HG03045 (cell line): ENCODE results near the gene FIGNL2.
"Not testable (repeated sequence)": the region's sequence is repeated elsewhere in the genome, so short reads cannot be mapped to it uniquely, and the experiment has no call there.

Experiments
- ATAC-seq: cut with Tn5 transposase; IDR thresholded peaks from one replicate; pipeline ENCODE4 v1.9.1; 2021; ENCODE audit warnings: mild to moderate bottlenecking, moderate library complexity; ENCODE audit not compliant: unreplicated experiment

The FIGNL2 gene, protein sequence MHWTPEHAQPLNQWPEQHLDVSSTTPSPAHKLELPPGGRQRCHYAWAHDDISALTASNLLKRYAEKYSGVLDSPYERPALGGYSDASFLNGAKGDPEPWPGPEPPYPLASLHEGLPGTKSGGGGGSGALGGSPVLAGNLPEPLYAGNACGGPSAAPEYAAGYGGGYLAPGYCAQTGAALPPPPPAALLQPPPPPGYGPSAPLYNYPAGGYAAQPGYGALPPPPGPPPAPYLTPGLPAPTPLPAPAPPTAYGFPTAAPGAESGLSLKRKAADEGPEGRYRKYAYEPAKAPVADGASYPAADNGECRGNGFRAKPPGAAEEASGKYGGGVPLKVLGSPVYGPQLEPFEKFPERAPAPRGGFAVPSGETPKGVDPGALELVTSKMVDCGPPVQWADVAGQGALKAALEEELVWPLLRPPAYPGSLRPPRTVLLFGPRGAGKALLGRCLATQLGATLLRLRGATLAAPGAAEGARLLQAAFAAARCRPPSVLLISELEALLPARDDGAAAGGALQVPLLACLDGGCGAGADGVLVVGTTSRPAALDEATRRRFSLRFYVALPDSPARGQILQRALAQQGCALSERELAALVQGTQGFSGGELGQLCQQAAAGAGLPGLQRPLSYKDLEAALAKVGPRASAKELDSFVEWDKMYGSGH

DNA sequence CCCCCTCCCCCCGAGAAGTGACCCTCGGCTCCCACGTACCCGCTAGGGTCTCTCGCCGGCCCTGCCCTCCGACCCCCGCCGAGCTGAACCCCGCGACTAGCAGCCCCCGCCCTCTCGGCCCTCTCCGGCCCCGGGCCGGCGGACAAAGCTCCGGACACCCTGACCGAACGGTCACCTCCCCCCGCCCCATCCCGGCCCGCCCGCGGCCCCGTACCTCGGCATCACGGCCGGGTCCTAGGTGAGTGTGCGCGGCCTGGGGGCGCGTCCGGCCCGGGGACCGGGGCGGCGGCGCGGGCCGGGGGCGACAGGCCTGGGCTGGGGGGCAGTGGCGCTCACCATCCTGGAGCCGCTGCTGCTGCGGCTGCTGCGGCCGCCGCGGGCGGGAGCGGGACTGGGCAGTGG lies at the start of gene FIGNL2:
TSS of gene FIGNL2 (minus strand) at position 393 of the 402 bp plus-strand sequence. CDS start 26,305 bp downstream, outside the sequence.
- ATAC-seq = no peak

DNA sequence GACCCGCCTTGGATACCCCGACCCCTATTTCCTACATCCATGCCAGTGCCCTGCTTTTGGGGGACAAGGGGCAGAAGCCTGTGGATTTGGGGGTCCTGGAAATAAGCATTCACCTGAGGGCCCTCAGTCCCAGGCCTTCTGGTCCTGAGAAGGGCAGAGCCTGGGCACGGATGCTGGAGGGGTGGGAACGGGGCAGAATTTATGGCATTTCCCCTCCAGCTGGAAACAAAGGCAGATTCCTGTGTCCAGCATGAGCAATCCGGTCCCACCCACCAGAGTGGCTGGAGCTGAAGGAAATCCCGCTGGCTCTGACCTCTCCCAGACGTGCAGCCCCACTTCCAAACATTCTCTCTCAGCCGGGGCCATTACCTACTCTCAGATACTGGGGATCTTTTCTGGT lies 48.7 kb upstream of the FIGNL2 start:
- ATAC-seq = no peak

DNA sequence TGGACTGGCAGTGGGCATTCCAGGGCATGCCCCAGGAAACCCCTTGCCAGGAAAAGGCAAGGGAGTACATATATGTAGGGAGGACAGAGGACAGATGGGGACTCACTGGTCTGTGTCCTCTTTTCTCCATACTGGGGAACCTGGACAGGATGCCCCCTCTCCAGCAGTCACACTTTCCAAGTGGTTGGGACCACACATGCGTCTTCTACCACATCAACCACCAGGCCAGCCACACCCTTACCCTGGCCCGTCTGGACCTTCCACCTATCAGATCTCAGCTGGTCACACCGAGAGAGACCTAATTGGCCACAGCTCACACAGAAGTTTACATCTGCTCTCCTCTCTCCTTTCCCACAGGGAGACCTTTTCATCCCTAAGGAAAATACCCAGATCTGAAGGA lies 47.7 kb upstream of the FIGNL2 start:
- no peak for ATAC-seq

DNA sequence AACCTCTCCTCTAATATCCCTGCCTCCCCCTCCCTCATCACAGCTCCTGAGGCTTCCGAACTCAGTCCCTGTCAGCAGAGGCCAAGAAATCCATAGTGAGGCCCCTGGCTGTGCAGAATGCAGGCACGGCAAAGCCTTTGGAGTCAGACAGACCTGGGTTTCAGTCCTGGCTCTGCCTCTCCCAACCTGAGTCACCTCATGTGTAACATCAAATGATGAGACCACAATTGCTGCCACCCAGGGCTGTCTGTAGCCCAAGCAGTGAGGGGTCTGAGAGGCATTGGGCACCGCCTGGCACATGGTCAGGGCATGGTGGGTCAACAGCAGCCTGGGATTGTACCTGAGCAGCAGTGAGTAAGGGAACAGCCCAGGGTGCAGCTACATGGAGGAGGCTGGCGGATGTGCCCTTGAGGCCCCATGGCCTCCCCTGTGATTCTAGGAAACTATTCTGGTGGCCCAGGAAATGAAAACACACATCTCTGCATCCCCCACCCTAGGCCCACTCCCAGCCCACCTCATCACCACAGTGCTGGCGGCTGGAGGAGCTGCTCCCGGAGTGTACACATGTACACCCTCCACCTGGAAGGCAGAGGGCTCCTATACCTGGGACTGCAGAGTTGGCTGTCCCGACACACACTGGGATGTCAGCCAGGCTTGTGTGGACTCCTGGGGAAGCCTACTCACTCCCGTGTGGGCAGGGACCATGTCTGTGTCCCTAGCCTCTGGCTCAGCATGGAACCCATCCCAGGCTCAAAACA lies 47.0 kb upstream of the FIGNL2 start:
- no peak for ATAC-seq

DNA sequence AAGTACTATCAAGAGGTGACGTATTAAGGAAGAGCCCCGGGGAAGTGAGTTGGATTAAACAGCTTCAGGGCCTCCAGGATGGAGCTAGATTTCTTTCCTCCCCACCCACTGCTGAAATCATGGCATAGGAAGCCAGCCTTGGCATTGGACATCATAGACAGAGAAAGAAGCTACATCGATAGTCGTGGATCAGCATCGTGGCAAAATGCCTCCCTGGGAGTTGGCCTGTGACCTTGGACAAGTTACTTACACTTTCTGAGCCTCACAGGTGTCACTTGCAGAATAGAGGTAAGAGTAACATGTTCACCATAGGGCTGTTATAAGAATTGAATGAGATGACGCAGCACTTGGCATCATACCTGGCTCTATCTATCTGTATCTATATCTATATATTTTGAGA lies 45.3 kb upstream of the FIGNL2 start:
- no peak for ATAC-seq

DNA sequence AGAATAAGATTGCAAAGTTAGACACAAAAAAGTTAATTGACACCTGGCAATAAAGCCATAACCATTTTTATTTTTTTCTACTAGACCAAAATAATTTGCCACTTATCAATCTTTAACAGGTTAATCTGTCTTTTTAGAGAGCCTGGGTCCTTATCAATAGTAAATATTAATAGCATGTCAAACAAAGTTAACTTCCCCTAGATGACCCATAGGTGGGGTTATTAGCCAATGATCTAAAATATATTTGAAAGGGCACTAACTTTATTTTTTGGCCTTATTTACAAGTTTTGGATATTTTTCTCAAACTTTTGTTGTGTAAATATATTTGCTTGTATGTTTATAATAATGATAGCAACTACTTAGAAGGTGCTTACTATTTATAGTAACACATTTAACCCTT lies 43.3 kb upstream of the FIGNL2 start:
- no peak for ATAC-seq

DNA sequence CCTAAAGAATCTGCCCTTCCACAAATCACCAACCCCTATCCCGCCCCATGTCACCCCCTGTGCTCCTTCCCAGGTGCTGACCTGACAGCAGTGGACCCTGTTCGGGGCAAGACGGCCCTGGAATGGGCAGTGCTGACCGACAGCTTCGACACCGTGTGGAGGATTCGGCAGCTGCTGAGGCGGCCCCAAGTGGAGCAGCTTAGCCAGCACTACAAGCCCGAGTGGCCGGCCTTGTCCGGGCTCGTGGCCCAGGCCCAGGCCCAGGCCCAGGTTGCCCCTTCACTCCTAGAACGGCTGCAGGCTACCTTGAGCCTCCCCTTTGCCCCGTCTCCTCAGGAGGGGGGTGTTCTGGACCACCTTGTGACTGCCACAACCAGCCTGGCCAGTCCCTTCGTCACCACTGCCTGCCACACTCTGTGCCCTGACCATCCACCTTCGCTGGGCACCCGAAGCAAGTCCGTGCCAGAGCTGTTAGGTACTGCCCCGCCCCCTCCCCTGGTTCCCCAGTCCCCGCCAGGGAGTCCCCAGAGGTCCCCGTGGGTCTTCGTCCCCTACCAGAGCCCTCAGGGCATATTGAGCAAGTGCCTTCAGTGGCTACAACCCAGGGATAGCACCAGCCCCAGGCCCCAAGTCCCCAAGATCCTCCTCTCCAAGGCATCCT lies 42.1 kb upstream of the FIGNL2 start:
- no peak for ATAC-seq

DNA sequence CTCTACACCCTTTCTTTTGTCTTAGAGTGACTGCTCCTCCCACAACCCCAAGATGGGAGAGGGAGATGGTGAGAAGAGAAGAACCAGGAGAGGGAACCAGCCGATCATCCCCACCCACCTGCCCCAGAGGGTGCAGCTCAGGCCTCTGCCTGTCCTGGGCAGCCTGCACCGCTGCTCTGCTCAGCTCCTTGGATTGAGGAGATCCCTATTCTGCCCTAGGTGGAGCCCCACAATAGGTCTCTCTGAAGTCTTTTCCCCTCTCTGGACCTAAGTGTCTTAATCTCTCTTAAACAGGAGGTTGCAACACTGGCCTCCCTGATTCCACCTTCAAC lies 41.6 kb upstream of the FIGNL2 start:
- ATAC-seq = no peak

DNA sequence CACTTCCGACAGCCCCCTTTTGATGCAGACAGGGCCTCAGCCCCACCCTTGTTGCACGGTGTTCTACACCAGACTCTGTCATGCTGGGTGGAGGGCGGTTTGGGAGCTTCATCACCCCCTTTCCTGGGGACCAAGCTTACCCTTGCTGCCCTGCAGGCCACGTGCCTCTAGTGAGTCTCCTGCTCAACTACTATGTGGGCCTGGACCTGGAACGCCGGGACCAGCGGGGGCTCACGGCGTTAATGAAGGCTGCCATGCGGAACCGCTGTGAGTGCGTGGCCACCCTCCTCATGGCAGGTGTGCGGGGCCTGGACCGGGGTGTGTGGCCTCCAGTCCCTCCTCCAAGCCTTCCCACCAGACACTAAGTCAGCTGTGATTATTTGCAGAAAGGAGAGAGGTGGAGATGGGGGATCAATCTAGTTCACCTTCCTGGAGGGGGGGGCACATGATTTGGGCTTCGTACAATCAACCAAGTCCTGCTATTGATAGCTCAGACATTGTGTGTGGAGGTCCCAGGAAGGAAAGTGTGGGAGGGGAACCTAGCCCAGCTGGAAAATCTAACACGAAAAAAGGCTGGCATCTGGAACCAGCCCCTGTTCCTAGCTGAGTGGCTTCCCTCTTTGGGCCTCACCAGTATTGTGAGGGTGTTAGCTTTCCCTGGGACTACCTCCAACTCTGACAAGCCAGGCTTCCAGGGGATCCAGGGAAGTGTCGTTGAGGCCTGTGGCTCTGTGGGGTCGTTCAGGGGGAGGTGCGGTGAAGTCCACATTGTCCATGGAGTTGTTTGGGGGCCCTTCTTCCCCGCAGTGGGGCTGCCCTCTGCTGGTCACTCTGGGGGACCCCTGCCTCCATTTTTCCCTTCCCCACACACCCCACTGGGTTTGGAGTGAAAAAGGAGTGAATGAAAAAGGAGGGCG lies 41.0 kb upstream of the FIGNL2 start:
- no peak for ATAC-seq

DNA sequence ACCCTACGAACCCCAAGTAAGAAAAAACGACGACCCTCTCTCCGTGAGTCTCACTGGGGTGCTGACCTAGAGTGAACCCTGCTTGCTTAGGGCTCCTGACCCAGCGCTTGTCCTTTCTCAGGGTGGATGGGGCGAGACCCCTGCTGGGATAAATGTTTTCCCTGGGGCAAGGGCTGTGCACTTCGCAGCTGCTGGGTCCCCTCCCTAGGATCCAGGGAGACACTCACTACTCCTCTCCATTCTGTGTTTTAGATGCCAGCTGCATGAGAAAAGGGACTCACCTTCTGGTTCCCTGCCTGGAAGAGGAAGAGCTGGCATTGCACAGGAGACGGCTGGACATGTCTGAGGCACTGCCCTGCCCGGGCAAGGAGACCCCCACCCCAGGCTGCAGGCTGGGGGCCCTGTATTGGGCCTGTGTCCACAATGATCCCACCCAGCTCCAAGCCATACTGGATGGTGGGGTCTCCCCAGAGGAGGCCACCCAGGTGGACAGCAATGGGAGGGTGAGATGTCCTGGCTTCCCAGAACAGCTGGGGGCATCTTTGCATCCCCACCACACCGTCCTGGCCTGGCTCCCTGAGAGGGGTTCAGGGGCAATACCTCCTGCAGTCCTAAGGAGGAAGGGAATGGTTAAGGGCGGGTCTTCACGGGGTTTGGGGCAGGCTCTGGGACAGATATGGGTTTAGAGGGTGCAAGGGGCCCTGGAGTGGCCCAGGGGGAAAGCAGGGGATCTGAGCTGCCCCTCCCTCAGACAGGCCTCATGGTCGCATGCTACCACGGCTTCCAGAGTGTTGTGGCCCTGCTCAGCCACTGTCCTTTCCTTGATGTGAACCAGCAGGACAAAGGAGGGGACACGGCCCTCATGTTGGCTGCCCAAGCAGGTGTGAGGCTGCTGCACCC lies 40.0 kb upstream of the FIGNL2 start:
- no peak for ATAC-seq

DNA sequence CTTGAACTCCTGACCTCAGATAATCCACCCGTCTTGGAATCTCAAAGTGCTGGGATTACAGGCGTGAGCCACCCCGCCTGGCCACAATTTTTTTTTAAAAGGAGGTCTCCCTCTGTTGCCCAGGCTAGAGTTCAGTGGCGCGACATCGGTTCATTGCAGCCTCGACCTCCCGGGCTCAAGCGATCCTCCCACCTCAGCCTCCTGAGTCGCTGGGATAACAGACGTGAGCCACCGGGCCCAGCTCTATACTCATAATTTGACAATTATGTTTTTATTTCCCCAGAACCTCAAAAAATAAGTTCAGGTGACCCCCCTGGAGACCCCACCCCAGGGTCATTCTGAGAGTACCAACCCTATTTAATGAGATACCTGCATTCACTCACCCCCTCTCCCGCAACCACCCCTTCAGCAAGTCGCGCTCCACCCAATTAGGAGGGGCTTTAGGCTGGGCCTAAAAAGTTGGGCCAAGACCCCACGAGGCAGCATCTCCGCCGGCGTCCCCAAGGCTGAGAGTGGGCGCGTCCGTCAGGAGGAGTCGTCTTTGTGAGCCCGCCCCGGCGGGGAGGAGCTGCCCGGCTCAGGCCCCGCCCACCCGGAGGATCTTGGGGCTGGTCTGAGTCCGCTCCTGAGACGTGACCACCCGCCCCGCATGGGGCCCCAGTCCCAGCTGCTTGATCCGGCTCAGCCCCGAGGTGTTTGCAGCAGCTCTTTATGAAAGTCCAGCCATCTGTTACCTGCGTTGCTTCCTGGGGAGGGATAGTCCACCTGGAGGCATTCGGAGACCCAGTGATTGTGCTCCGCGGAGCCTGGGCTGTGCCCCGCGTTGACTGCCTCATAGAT lies 39.2 kb upstream of the FIGNL2 start, which contains the start of gene ANKRD33:
TSS of gene ANKRD33 (plus strand) at position 628 of the 840 bp plus-strand sequence. CDS start at position 712, 84 bp downstream.
- no peak for ATAC-seq

DNA sequence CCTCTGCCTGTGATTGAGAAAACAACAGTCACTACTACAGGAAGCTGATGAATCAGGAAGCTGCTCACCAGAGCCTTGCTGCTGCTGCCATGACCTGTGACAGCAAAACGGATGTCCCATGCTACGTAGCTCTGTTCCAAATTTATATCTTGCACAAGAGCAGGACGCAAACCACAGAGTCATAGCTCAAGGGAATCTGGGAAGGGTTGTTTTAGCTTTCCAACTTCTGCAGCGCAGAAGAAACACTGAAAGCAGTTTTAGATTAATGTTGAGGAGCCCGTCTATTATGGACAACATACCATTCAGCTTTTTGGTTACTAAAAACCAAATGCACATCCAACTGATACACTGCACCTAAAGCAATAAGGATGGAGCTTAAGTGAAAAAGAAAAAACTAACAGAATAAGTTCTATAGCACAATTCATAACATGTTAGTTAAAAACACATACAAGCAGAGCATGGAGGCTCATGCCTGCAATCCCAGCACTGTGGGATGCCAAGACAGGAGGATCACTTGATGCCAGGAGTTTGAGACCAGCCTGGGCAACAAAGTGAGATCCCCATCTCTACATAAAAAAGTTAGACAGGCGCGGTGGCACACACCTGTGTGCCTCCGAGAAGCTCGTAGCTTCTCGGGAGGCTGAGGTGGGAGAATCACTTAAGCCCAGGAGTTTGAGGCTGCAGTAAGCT lies 37.6 kb upstream of the FIGNL2 start:
- ATAC-seq = no peak

DNA sequence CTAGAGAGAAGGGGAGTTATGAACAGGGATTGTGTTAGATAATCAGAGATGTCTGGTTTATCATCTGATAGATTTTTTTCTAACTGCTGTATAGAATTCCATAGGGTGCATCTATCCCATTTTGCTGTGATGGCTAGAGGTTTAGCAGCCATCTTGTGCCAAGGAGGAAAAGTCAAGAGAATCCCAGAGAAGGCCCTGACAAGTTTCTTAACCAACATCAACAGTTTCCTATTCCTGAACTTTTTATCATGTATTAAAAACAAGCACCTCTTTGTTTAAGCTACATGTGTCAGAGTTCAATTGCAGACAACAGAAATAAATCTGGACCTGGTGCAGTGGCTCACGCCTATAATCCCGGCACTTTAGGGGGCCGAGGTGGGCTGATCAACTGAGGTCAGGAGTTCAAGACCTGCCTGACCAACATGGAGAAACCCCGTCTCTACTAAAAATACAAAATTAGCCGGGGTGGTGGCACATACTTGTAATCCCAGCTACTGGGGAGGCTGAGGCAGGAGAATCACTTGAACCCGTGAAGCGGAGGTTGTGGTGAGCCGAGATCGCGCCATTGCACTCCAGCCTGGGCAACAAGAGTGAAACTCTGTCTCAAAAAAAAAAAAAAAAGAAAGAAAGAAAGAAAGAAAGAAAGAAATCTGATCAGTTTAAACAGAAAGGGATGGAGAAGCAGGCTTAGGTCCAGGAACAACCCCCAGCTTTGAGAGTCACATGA lies 36.9 kb upstream of the FIGNL2 start:
- not testable (repeated sequence) for ATAC-seq

DNA sequence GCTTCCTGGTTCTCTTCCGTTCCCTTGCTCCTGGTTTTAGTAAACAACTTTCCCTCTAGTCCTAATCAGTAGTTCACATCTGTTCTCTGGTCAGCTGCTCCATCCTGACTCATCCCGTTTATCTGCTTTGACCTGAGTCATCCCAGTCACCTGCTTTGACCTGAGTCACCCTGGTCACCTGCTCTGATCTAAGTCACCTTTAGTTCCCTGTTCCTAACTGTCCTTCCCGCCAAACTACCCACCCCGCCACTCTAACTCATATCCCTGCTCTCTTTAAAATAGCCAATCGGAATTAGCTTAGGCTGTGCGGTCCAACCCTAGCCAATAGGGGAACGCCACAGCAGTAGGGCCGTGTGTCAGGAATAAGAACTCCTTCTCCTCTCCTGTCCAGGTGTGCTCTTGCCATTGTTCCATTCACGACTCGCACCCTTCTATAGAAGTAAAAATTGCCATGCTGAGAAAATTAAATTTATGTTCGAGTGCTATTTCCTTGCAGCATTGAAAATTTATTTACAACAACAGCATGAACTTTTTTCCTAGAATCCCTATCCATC lies 36.2 kb upstream of the FIGNL2 start:
- no peak for ATAC-seq

DNA sequence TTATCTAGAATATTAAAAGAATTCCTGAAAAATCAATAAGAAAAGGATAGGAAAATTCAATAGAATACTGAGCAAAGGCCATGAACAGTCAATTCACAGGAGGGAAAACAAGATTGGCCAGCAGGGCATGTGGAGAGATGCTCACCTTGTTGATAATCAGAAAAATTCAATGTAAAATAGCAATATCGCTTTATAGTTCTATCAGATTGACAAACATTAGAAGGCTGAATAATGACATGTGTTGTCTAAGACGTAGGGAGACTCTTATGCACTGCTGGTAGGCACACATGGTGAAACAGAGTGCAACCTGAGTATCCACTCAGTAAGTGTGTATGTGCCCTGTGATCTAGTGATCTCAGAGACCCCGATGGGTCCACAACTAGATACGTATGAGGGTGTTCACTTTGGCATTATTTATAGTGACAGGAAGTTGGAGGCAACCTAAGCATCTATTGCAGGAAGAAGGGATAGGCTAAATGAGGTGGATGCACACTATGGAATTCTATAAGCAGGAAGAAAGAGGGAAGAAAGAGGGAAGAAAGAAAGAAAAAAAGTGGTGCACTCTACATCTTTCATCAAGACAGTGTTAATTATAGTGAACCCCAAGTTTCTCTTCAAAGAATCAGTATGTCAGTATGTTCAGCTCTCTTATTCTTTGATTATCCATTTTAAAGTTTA lies 35.6 kb upstream of the FIGNL2 start:
- ATAC-seq = no peak

DNA sequence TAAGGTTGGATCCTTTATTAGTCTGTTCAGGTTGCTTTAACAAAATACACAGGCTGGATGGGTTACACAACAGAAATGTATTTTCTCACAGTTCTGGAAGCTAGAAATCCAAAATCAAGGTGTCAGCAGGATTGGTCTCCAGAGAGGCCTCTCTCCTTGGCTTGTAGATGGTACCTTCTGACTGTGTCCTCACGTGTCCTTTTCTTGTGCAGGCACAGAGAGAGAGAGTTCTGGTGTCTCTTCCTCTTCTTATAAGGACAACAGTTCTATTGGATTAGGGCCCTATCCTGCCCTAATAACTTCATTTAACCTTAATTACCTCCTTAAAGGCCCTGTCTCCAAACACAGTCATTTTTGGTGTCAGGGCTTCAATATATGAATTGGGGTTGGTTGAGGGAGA lies 34.8 kb upstream of the FIGNL2 start:
- no peak for ATAC-seq
